KOPT-K1 (cell line): ENCODE data around the gene HOXA2.

Source experiments
- H3K27ac ChIP-seq: fragments of 200-600 bp; sonication (generic); 2 replicates; pipeline ENCODE4 v1.5.1; 2016; ENCODE audit warnings: antibody characterized with exemption, mild to moderate bottlenecking, low read depth, low read length; ENCODE audit not compliant: poor library complexity, severe bottlenecking
- H3K36me3 ChIP-seq: fragments of 200-600 bp; sonication (generic); 2 replicates; pipeline ENCODE4 v1.5.1; 2017; ENCODE audit warnings: antibody characterized with exemption, mild to moderate bottlenecking, low read length, moderate library complexity; ENCODE audit not compliant: insufficient read depth
- H3K9me3 ChIP-seq: fragments of 200-600 bp; sonication (generic); 2 replicates; pipeline ENCODE4 v1.5.1; 2017; ENCODE audit warnings: antibody characterized with exemption, low read length, mild to moderate bottlenecking; ENCODE audit not compliant: insufficient read depth, poor library complexity, severe bottlenecking

Gene HOXA2

GRCh38 chr7:27102581-27103442 lies at the start of gene HOXA2:
TSS of gene HOXA2 (minus strand) at chr7:27102683. CDS start at chr7:27102500, 183 bp downstream.
- no peak within 1 kb of the TSS for H3K27ac ChIP-seq
- H3K9me3 ChIP-seq, result peaks cover 4% of the 10 kb centered on the region
- H3K36me3 ChIP-seq, result no peaks in the 10 kb centered on the region

GRCh38 chr7:27151341-27151930 lies 49.0 kb upstream of the HOXA2 start:
- Histone ChIP-seq H3K36me3 (no peaks in the 10 kb centered on the region), H3K9me3 (peaks cover 16% of the 10 kb centered on the region), H3K27ac (no peak overlapping the region)

- Histone ChIP-seq H3K36me3 (no peaks in the 10 kb centered on the region), H3K27ac (no peak overlapping the region), H3K9me3 (peaks cover 9% of the 10 kb centered on the region)
Measured at GRCh38 chr7:27150568-27151340, 48.3 kb upstream of the HOXA2 start.

DNA sequence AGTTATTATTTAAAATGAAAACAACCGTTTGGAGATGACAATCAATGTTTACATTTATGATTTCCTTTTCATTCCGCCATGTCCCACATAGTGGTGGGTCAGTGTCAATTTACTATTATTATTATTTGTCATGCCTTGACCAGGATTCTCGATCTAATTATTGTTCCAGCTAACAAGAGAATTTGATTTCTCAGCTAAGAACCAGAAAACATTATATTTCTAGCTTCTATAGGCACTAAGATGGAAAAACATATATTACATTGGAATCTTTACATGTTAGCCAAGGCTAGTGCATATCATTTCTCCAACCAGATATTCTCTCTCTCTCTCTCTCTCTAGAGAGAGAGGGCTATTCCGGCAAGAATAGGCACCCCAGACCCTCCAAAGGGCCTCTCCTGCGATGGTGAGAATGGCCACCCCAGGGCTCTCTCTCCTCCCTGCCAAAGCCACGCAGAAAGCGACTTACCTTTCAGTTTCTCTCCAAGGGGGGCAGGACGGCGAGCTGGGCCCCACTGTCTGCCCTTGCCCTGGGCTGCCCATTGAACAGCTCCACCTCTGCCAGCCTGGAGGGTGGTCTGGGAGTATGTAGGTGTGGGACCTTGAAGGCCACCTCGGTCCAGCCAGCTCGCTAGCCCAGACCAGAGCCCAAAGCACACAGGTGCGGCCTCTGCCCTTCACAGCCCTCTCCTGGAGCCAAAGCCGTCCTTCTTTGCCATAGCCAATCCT lies 47.5 kb upstream of the HOXA2 start:
- H3K27ac ChIP-seq, result no peak overlapping the region
- H3K36me3 ChIP-seq, result no peaks in the 10 kb centered on the region
- peaks cover 5% of the 10 kb centered on the region for H3K9me3 ChIP-seq

GRCh38 chr7:27148756-27149641 lies 46.5 kb upstream of the HOXA2 start:
- Histone ChIP-seq H3K27ac (no peak overlapping the region), H3K9me3 (peaks cover 12% of the 10 kb centered on the region), H3K36me3 (no peaks in the 10 kb centered on the region)

DNA sequence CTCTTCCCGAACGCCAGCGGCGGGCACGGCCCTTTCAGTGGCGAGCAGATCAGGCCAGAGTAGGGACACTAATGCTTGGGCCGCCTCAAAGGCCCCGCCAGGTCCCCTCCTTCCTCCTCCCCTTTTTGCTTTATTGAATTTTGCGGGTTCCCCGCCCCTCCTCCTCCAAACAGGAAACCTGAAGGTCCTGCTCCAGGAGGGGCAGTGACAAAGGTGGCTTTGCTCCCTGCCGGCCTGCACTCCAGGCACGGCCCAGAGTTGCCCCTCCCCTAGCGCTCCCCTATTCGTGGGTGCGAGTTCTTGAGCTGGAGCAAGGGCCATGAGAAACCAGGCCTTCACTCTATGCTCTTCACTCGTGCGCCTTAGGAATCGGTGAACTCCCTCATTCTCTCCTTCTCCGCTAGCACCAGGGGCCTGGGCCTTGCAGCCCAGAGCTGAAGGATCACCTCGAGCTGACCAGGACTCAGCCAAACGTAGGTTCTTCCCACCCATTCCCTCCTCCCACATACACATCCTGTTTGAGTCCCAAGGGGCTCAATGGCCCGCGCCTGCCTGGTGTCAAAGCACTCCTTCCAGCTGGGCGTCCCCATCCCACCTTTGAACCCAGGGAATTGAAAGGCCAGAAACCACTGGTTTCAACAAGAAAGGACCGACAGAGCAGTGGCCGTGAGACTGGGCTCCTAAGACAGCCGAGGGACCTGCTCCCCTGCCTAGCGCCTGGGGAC lies 45.7 kb upstream of the HOXA2 start:
- Histone ChIP-seq H3K27ac (no peak overlapping the region), H3K9me3 (peaks cover 20% of the 10 kb centered on the region), H3K36me3 (no peaks in the 10 kb centered on the region)

DNA sequence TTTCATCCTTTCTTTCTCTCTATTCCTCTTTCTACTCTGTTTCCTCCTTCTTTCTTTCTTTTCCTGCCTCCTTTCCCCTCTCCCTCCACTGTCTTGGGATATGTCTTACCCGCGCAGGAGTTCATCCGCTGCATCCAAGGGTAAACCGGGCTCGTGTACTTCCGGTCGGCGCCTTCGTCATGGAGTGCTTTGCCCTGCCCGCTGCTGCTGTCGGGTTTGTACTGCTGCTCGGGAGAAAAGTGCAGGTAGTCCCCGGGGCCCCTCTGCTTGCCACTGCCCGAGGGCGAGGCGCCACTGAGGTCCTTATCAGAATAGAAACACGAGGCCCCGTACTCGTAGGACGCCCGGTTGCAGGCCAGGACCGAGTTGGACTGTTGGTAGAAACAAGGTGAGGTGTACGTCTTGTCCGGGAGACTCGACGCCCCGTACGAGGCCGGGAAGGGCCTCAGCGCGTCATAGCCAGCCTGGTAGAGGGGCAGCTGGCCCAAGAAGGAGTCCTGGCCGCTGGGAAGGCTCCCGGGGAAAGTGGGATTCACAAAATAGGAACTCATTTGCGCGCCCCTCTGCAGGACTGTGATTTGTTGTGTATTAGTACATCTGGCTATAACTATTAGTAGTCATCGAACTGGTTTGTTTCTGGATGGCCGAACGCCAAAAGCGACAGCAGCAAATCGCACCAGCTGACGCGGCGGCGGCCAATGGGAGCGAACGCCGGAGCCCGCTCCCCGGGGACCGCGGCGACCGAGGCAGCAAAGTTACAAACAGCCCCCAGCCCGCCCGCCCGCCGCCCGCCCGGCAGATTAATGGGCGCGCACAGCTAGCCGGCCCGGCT lies 44.9 kb upstream of the HOXA2 start, which contains the start of gene HOXA6:
TSS of gene HOXA6 (minus strand) at position 576 of the 832 bp plus-strand sequence. CDS start at position 551, 25 bp downstream.
- Histone ChIP-seq H3K9me3 (peaks cover 20% of the 10 kb centered on the region), H3K27ac (no peak within 1 kb of the TSS), H3K36me3 (no peaks in the 10 kb centered on the region)

DNA sequence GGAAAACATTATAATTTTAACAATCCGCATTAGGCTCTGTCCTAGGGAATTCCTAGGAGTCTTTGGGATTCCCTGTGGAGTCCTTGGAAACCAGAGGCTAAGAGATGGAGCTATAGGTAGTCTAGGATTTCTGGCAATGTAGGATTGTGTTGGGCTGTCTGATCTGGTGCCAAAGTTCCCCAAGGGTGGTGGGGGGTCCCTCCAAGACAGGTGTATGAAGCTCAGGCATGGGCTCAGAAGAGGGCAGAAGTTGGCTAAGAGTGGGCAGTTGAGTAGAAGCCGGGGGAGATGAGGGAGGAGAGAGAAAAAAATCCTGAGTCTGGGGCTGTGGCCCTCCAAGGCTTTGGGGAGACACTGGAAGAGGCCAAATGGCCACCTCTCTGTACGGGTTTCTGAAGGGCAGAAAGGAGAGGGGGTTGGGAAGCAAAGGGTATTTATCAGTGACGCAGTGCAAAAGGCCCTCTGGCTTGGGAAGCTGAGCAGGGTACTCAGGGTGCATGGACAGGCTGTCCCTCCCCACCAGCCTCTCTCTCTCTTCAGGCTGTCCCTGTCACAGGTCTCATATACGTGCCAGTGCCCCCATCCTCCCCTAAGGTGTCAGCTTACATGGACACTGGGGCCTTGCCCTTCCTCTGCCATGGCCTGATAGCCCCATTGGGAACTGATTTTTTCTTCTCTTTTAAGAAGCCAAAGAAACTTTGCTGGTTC lies 44.2 kb upstream of the HOXA2 start:
- Histone ChIP-seq H3K27ac (no peak overlapping the region), H3K9me3 (peaks cover 20% of the 10 kb centered on the region), H3K36me3 (no peaks in the 10 kb centered on the region)

GRCh38 chr7:27145914-27146412 lies 43.5 kb upstream of the HOXA2 start:
- H3K9me3 ChIP-seq, result peaks cover 20% of the 10 kb centered on the region
- no peak overlapping the region for H3K27ac ChIP-seq
- no peaks in the 10 kb centered on the region for H3K36me3 ChIP-seq

- Histone ChIP-seq H3K36me3 (no peaks in the 10 kb centered on the region), H3K27ac (no peak overlapping the region), H3K9me3 (peaks cover 20% of the 10 kb centered on the region)
Measured at GRCh38 chr7:27145165-27145913, 42.9 kb upstream of the HOXA2 start.

DNA sequence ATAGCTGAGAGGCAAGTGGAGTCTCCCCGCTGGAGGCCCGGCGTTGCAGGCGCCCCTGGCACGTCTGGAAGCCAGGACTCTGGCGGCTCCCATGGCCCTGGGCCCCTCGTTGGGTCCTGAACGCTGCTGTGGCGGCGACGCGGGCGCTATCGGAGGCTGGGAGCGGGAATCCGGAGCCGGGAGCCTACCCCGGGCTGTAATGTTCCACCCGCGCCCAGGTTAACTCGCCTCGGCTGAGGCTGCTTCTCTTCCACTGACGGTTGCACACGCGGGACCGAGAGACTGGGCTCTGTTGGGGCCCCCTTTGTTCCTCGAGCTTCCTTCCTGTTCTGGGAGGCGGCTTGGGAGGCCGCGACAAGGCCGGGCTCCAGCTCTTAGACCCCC lies 42.3 kb upstream of the HOXA2 start:
- Histone ChIP-seq H3K27ac (no peak overlapping the region), H3K36me3 (no peaks in the 10 kb centered on the region), H3K9me3 (peaks cover 20% of the 10 kb centered on the region)
